GM06990 (cell line): ENCODE measurements around the gene CLDN20.

Source experiments
- DNase-seq: peaks from one replicate; pipeline ENCODE4 v3.0.0-alpha.2; 2011; ENCODE audit not compliant: insufficient read length; ENCODE audit errors: extremely low read depth
- H3K27me3 ChIP-seq: replicated peaks from 2 replicates; pipeline ENCODE4 v1.6.0; 2011; ENCODE audit warnings: low read length; ENCODE audit not compliant: control insufficient read depth, insufficient read depth
- H3K36me3 ChIP-seq: 2 replicates; pipeline ENCODE4 v1.5.1; 2011; ENCODE audit warnings: low read length; ENCODE audit not compliant: control insufficient read depth, insufficient read depth
- H3K4me3 ChIP-seq: replicated peaks from 2 replicates; pipeline ENCODE4 v1.5.1; 2011; ENCODE audit warnings: low read depth, mild to moderate bottlenecking, control low read depth, low read length
- TF ChIP-seq, protein P1 (sequence below): IDR thresholded peaks from 2 replicates; pipeline ENCODE4 v1.5.1; 2011; ENCODE audit warnings: low read length, control low read depth, mild to moderate bottlenecking, inconsistent platforms; ENCODE audit not compliant: insufficient read depth, poor library complexity, severe bottlenecking

The CLDN20 gene

DNA sequence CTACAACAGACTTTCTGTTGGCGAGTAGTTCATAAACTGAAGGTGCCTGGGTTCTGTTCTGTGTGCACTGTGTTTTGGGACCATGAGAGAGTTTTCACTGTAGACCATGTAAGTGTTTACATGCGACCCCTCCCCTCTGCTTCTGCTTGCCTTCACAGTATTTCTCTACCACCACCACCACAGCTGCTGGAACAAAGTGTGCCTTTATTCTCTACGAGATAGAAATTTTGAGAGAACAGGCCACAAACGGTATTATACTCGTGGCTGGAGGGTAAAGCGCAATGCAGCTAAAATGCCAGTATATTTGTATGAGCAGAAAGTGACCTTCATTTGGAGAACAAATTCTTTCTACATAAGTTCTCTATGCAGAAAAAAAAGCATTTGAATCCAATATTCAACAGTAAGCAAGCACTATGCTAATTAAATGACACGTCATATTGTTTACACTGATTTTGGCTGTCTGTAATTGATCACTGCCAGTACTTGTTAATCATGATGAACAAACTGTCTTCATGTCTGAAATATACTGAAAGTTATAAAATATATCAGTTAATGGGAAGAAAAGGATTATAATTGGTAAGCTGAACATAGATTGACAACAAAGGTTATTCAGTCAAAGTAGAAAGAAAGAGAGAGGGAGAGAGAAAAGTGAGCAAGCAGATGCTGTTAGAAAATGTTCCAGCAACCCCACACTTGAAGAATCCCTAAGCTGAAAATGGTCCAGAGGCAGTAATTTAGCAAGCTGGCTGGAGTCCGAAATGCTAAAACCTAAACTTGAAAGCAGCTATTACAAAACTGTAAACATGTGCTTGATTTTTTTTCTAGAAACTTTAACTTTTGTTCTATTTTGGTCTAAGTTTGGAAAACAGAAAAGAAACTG is 8.8 kb downstream of the CLDN20 start:
- TF ChIP-seq, protein P1, sequence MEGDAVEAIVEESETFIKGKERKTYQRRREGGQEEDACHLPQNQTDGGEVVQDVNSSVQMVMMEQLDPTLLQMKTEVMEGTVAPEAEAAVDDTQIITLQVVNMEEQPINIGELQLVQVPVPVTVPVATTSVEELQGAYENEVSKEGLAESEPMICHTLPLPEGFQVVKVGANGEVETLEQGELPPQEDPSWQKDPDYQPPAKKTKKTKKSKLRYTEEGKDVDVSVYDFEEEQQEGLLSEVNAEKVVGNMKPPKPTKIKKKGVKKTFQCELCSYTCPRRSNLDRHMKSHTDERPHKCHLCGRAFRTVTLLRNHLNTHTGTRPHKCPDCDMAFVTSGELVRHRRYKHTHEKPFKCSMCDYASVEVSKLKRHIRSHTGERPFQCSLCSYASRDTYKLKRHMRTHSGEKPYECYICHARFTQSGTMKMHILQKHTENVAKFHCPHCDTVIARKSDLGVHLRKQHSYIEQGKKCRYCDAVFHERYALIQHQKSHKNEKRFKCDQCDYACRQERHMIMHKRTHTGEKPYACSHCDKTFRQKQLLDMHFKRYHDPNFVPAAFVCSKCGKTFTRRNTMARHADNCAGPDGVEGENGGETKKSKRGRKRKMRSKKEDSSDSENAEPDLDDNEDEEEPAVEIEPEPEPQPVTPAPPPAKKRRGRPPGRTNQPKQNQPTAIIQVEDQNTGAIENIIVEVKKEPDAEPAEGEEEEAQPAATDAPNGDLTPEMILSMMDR, result no peak
- Histone ChIP-seq H3K4me3 (no peak overlapping the region), H3K36me3 (peaks cover 7% of the 10 kb centered on the region; the same call in 1 of the 2 replicates), H3K27me3 (no peaks in the 10 kb centered on the region)
- DNase-seq, result no peak

DNA sequence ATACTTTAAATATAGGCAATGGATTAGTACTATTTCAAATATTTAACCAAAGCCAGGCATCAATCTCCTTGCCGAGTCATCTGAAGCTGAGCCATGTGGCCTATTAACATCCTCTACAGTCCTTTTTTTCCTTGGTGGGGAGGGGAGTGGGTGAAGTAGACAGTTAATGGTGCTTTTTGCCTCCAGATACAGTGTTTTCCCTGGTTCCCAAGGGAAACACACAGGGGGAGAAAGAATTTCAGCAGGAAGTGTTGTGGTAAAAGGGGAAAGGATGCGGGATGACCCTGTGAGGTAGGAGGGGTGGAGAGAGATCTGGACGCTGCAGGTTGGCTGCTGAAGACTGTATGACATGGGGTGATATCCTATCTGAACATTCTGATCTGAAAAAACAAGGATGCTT is 9.6 kb downstream of the CLDN20 start:
- Histone ChIP-seq H3K36me3 (peaks cover 7% of the 10 kb centered on the region; the same call in 1 of the 2 replicates), H3K27me3 (no peaks in the 10 kb centered on the region), H3K4me3 (no peak overlapping the region)
- TF ChIP-seq, protein P1, result no peak
- no peak for DNase-seq

DNA sequence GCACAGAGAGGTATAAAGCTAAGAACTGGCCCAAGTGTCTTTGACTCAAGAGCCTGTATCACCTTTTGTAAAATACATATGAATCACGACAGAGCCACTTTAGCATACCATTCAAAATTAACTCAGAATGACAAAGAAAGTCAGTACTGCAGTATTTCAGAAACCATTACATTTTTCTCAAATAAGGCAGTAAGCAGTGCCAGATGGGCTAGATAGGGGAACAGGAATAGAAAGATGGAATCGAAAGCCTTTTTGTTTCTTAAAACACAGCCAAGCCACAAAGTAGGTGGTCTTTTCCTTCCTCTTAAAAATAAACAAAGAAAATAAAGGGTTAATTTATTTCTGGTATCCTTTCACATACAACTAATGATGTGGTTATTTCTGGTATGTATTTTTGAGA is 10.3 kb downstream of the CLDN20 start:
- Histone ChIP-seq H3K4me3 (no peak overlapping the region), H3K27me3 (no peaks in the 10 kb centered on the region), H3K36me3 (peaks cover 7% of the 10 kb centered on the region; the same call in 1 of the 2 replicates)
- TF ChIP-seq, protein P1, result no peak
- DNase-seq, result no peak

- H3K36me3 ChIP-seq, result peaks cover 7% of the 10 kb centered on the region; the same call in 1 of the 2 replicates
- TF ChIP-seq, protein P1, result no peak
- H3K27me3 ChIP-seq, result no peaks in the 10 kb centered on the region
- no peak for DNase-seq
- no peak overlapping the region for H3K4me3 ChIP-seq
These were observed 10.7 kb downstream of the CLDN20 start for GRCh38 chr6:155274533-155274932.

- DNase-seq, result no peak
- TF ChIP-seq, protein P1, result no peak
- Histone ChIP-seq H3K27me3 (no peaks in the 10 kb centered on the region), H3K36me3 (peaks cover 8% of the 10 kb centered on the region), H3K4me3 (no peak overlapping the region)
These were observed 12.1 kb downstream of the CLDN20 start for GRCh38 chr6:155275808-155276480.
